Vagina (tissue), 2 donors: ENCODE measurements around the gene PCDHB14.
"Not testable (repeated sequence)": the region's sequence is repeated elsewhere in the genome, so short reads cannot be mapped to it uniquely, and the experiment has no call there.

Experiments
- POLR2A ChIP-seq, 2 donors: fragments of 450-650 bp; IDR thresholded peaks; one replicate each; pipeline ENCODE4 v1.6.1; 2017; ENCODE audit warnings: antibody characterized with exemption in 2 of 2, mild to moderate bottlenecking in 2 of 2, moderate library complexity in 2 of 2
- POLR2AphosphoS5 ChIP-seq, 2 donors: sonication (generic); formaldehyde crosslinking; IDR thresholded peaks; one replicate each; pipeline ENCODE4 v1.9.0; 2017; ENCODE audit warnings: antibody characterized with exemption in 2 of 2, mild to moderate bottlenecking in 2 of 2, low read depth in 1 of 2; ENCODE audit not compliant: insufficient read depth in 1 of 2

GRCh38 chr5:141210849-141211248 lies 12.3 kb upstream of the PCDHB14 start:
- TF ChIP-seq POLR2A (IDR thresholded peaks at IDR 0.05); POLR2AphosphoS5 (IDR thresholded peaks at IDR 0.05; ENCODE audit: insufficient read depth in 1 of 2, low read depth in 1 of 2): not testable (repeated sequence)
